C4-2B (cell line): ENCODE results near the gene CDK2AP2.

ENCODE experiments used
- H3K27ac ChIP-seq: fragments of 450-650 bp; 2 replicates; pipeline ENCODE4 v1.5.1; 2017
- CTCF ChIP-seq: fragments of 450-650 bp; conservative IDR thresholded peaks from 2 replicates; pipeline ENCODE4 v1.5.1; 2017; ENCODE audit warnings: mild to moderate bottlenecking
- ZFX ChIP-seq: fragments of 450-650 bp; IDR thresholded peaks from 2 replicates; pipeline ENCODE4 v1.6.1; 2017

CDK2AP2 gene

DNA sequence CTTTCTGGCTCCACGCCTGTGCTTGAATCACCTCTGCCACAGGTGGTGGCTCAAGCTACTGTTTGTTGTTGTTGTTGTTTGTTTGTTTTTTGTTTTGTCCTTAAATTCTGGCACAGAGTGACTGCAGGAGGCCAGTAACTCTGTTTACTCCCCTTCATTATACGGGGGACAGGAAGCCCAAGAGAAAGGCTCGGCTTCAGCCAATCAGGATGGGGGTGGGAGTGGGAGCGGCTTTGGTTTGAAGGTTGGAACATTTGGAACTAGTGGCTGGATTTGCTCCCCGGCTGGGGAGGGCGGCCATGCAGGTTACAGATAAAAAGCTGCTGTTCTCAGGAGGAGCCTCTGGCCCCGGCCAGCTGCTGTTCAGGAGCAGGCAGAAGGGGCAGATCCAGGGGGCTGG, 35.0 kb upstream of the CDK2AP2 start:
- no peak overlapping the region for H3K27ac ChIP-seq
- TF ChIP-seq CTCF (no peak), ZFX (no peak)

- H3K27ac ChIP-seq: no peak overlapping the region
- TF ChIP-seq ZFX: no peak
- TF ChIP-seq CTCF: no peak
These were observed 34.2 kb upstream of the CDK2AP2 start for GRCh38 chr11:67542169-67542568.

DNA sequence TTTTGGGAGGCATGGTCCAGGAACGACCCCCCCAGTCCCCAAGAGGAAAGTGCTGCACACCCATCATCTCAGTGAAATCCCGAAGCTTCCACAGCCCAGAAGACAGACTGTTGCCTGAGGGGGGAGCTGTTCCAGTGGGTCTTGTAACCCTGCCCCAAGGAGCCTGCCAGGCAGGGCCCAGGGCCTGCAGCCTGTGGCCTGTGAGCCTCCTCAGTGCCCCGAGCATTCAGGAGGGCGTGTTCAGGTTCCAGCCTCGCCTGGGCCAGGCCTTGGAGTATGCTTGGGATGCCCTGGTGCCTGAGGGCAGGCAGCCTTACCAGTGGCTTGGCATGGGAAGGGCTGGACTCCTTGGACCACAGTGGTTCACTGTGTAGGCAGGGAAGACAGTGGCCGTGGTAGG, 33.2 kb upstream of the CDK2AP2 start:
- TF ChIP-seq ZFX (no peak), CTCF (no peak)
- H3K27ac ChIP-seq: no peak overlapping the region

- H3K27ac ChIP-seq: peak overlapping the region; percentile 13; the same call in 1 of the 2 replicates
- no peak for TF ChIP-seq ZFX
These were observed 31.6 kb upstream of the CDK2AP2 start for GRCh38 chr11:67539550-67539949.

DNA sequence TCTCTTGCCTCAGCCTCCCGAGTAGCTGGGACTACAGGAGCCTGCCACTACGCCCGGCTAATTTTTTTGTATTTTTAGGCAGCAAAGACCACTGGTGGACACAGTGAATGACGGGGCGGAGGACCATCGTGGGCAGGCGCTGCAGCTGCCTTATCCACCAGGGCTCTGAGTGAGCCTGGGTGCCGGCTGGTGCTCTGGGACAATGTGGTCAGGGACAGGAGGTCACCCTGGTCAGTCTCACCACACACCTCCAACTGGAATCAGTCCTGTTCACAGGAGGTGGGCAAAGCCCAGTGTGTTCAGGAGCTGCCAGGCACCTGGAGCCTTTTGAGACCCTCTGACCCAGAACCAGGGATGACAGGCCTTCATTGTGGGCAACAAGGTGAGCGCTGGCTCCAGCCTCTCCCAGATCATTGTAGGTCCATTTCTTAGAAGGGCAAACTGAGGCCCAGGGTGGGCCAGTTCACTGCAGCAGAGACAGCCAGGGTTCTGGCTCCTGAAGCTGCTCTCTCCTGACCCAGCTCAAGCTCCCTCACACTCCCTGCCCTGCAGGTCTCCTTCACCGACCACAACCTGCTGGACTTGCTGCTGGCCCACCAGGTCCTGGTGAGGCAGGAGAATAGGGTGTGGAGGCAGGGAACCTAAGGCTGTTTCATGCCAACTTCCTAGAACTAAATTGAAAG, 31.0 kb upstream of the CDK2AP2 start:
- peak overlapping the region; percentile 13; the same call in 1 of the 2 replicates for H3K27ac ChIP-seq
- TF ChIP-seq CTCF (no peak), ZFX (no peak)

- TF ChIP-seq ZFX (no peak), CTCF (no peak)
- no peak overlapping the region for H3K27ac ChIP-seq
These were observed 30.3 kb upstream of the CDK2AP2 start for GRCh38 chr11:67538306-67538705.

DNA sequence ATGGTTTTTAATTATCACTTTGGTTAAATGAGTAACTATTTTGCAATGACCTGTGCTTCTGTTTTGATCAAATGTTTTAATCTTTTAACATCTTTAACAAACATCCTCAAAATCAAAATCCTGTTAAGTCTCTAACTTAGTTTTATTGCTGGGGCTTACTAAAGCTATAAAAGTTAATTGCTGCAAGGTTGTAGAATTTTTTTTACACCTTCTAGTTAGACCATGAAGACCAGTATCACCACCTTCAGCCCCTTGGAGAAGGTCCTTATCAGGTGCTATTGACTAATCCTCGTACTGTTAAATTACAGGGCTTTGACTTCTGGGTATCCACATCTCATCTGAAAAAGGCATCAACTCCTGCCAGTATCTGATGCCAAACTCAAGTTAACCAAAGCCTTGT, 27.6 kb upstream of the CDK2AP2 start:
- no peak for TF ChIP-seq ZFX

DNA sequence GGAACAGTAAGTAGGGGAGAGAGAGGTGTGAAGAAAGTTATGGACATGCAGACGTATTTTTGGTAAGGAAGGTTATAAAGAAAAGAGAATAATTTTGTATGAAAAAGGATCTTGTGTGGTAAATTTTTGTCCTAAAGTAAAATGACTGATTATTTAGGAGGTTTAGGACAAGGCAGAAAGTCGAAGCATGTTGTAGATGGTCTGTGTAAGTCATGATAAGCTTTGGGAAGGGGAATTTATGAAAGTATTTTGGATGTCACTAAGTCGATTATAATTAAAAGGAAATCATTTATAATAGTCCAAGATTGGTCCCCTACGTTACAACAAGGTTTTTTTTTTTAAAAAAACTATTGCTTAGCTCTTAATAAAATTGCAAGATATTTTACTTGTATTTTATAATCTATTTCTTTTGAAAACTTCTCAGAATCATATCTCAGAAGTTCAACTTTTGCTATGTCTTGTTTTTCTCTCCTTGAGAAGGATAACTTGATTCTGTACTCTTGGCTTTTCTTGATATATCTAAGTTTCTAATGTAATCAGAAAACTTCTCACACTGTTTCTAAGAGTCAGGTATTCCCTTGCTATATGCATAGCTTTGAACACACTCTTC, 26.2 kb upstream of the CDK2AP2 start:
- no peak for TF ChIP-seq CTCF
- TF ChIP-seq ZFX: no peak
- no peak overlapping the region for H3K27ac ChIP-seq

More for the DNA sequence above, 27.6 kb upstream of the CDK2AP2 start:
- no peak overlapping the region for H3K27ac ChIP-seq
